Trophoblast cell (in vitro differentiated cells and primary cell): ENCODE results near the gene NPIPB12. TPM values are rescaled to one million over a fixed set of nuclear protein-coding genes. Genes with fewer than 3 reads are reported as not detected.
"Not testable (repeated sequence)": the region's sequence is repeated elsewhere in the genome, so short reads cannot be mapped to it uniquely, and the experiment has no call there.

Source experiments
- DNase-seq, 2 donors: peaks; one replicate each; pipeline ENCODE4 v3.0.0-alpha.2; 2016
- H2AFZ ChIP-seq: 2 replicates; pipeline ENCODE4 v1.6.1; 2013; ENCODE audit warnings: low read length, moderate library complexity, mild to moderate bottlenecking; ENCODE audit not compliant: insufficient read depth, poor library complexity
- H2AK5ac ChIP-seq: 2 replicates; pipeline ENCODE4 v1.6.1; 2013; ENCODE audit warnings: mild to moderate bottlenecking, low read length
- H2BK120ac ChIP-seq: 2 replicates; pipeline ENCODE4 v1.6.1; 2013; ENCODE audit warnings: low read length, mild to moderate bottlenecking, moderate library complexity; ENCODE audit not compliant: insufficient read depth, poor library complexity
- H2BK12ac ChIP-seq: 2 replicates; pipeline ENCODE4 v1.6.1; 2013; ENCODE audit warnings: mild to moderate bottlenecking, low read length, moderate library complexity
- H2BK5ac ChIP-seq: 2 replicates; pipeline ENCODE4 v1.6.1; 2013; ENCODE audit warnings: low read length, low read depth, moderate library complexity, mild to moderate bottlenecking; ENCODE audit not compliant: poor library complexity
- H3K14ac ChIP-seq: 2 replicates; pipeline ENCODE4 v1.6.1; 2013; ENCODE audit warnings: mild to moderate bottlenecking, low read length
- H3K18ac ChIP-seq: 2 replicates; pipeline ENCODE4 v1.6.1; 2013; ENCODE audit warnings: mild to moderate bottlenecking, low read length
- H3K23ac ChIP-seq: 2 replicates; pipeline ENCODE4 v1.6.1; 2013; ENCODE audit warnings: low read length
- H3K27ac ChIP-seq: 2 replicates; pipeline ENCODE4 v1.5.1; 2013; ENCODE audit warnings: low read depth, mild to moderate bottlenecking, inconsistent platforms, low read length, moderate library complexity
- H3K27me3 ChIP-seq: 2 replicates; pipeline ENCODE4 v1.6.1; 2013; ENCODE audit warnings: inconsistent platforms, mild to moderate bottlenecking, low read length, moderate library complexity; ENCODE audit not compliant: insufficient read depth
- H3K36me3 ChIP-seq, 2 experiments: 1 replicate in 1 of 2; 2 replicates in 1 of 2; pipeline ENCODE4 v1.6.1; 2013; ENCODE audit warnings: low read length in 2 of 2, mild to moderate bottlenecking in 2 of 2, moderate library complexity in 1 of 2; ENCODE audit not compliant: insufficient read depth in 2 of 2, control insufficient read depth in 1 of 2
- H3K4ac ChIP-seq: 2 replicates; pipeline ENCODE4 v1.6.1; 2013; ENCODE audit warnings: low read depth, mild to moderate bottlenecking, low read length, moderate library complexity
- H3K4me1 ChIP-seq, 2 experiments: 1 replicate in 1 of 2; 2 replicates in 1 of 2; pipeline ENCODE4 v1.6.1; 2013; ENCODE audit warnings: low read length in 2 of 2, mild to moderate bottlenecking in 2 of 2, moderate library complexity in 1 of 2; ENCODE audit not compliant: insufficient read depth in 2 of 2, control insufficient read depth in 1 of 2
- H3K4me2 ChIP-seq: 2 replicates; pipeline ENCODE4 v1.6.1; 2013; ENCODE audit warnings: inconsistent platforms, mild to moderate bottlenecking, low read length, moderate library complexity
- H3K4me3 ChIP-seq: 2 replicates; pipeline ENCODE4 v1.5.1; 2013; ENCODE audit warnings: mild to moderate bottlenecking, low read depth, low read length, inconsistent platforms
- H3K79me1 ChIP-seq: one replicate; pipeline ENCODE4 v1.6.1; 2013; ENCODE audit warnings: low read length
- H3K79me2 ChIP-seq: 2 replicates; pipeline ENCODE4 v1.6.1; 2013; ENCODE audit warnings: low read length, mild to moderate bottlenecking; ENCODE audit not compliant: control insufficient read depth, insufficient read depth, poor library complexity
- H3K9ac ChIP-seq: 2 replicates; pipeline ENCODE4 v1.6.1; 2013; ENCODE audit warnings: mild to moderate bottlenecking, low read length
- H3K9me3 ChIP-seq: 2 replicates; pipeline ENCODE4 v1.6.1; 2013; ENCODE audit warnings: low read depth, mild to moderate bottlenecking, control low read depth, inconsistent platforms, low read length; ENCODE audit not compliant: insufficient read depth
- H4K12ac ChIP-seq: 2 replicates; pipeline ENCODE4 v1.6.1; 2013; ENCODE audit warnings: low read depth, mild to moderate bottlenecking, low read length, moderate library complexity
- H4K8ac ChIP-seq: 2 replicates; pipeline ENCODE4 v1.6.1; 2013; ENCODE audit warnings: low read depth, mild to moderate bottlenecking, low read length, moderate library complexity
- H4K91ac ChIP-seq: one replicate; pipeline ENCODE4 v1.6.1; 2013; ENCODE audit warnings: low read depth, mild to moderate bottlenecking, low read length, moderate library complexity
- WGBS: extraction: QIAGEN DNeasy Blood & Tissue Kit; methylation state at CpG from one replicate; pipeline ENCODE4 v1.1.7; 2013; ENCODE audit warnings: missing lambda C conversion rate; ENCODE audit not compliant: insufficient read length, insufficient coverage; ENCODE audit errors: extremely low coverage; 5-methylcytosine and 5-hydroxymethylcytosine counted together
- polyA plus RNA-seq: library from polyadenylated mRNA; stranded (reverse); fragments of 200-250 nt; gene quantifications from 2 replicates; pipeline ENCODE4 v1.2.3, GENCODE V29; 2013

NPIPB12 gene
- 23.1 TPM in 2 replicates for polyA plus RNA-seq

GRCh38 chr16:29506308-29506707 is at the start of gene NPIPB12:
Gene NPIPB12 (minus strand): TSS chr16:29506408.
- H3K9ac ChIP-seq, H3K79me1 ChIP-seq, H3K27me3 ChIP-seq, H3K4me2 ChIP-seq, H3K79me2 ChIP-seq, H3K4me1 ChIP-seq, H2BK5ac ChIP-seq, H3K36me3 ChIP-seq, DNase-seq, H3K4me3 ChIP-seq, H4K12ac ChIP-seq, H3K9me3 ChIP-seq, H3K27ac ChIP-seq, H2BK12ac ChIP-seq, H4K91ac ChIP-seq, H2AFZ ChIP-seq, H2AK5ac ChIP-seq, H4K8ac ChIP-seq, H3K23ac ChIP-seq, H3K14ac ChIP-seq, H2BK120ac ChIP-seq, H3K4ac ChIP-seq, H3K18ac ChIP-seq: not testable (repeated sequence)
- no CpG with 5 or more reads among the region's 6 CpGs for WGBS

GRCh38 chr16:29521520-29521919 is 15.3 kb upstream of the NPIPB12 start:
- H3K79me2 ChIP-seq, H2AK5ac ChIP-seq, H3K18ac ChIP-seq: not testable (repeated sequence)

GRCh38 chr16:29482276-29482675 is 23.9 kb downstream of the NPIPB12 start:
- H4K12ac ChIP-seq, H3K9ac ChIP-seq, H2BK120ac ChIP-seq, H2BK12ac ChIP-seq, H3K4ac ChIP-seq, H3K4me2 ChIP-seq, H3K18ac ChIP-seq, H3K23ac ChIP-seq, H4K91ac ChIP-seq, H3K27me3 ChIP-seq, H3K36me3 ChIP-seq, H3K79me2 ChIP-seq, H3K14ac ChIP-seq, H2BK5ac ChIP-seq, DNase-seq, H3K4me3 ChIP-seq, H2AK5ac ChIP-seq, H3K79me1 ChIP-seq, H3K4me1 ChIP-seq, H3K9me3 ChIP-seq, H4K8ac ChIP-seq, H2AFZ ChIP-seq, H3K27ac ChIP-seq: not testable (repeated sequence)
- WGBS, result no CpG with 5 or more reads among the region's 12 CpGs

More at GRCh38 chr16:29521520-29521919, 15.3 kb upstream of the NPIPB12 start:
- H3K27me3 ChIP-seq, H3K4me1 ChIP-seq, H3K23ac ChIP-seq, H3K4ac ChIP-seq, H3K4me3 ChIP-seq, H3K36me3 ChIP-seq, H2AFZ ChIP-seq, H4K8ac ChIP-seq, H3K27ac ChIP-seq, H2BK5ac ChIP-seq, H3K9me3 ChIP-seq, H3K4me2 ChIP-seq, H4K12ac ChIP-seq, H4K91ac ChIP-seq, DNase-seq, H2BK120ac ChIP-seq, H2BK12ac ChIP-seq, H3K14ac ChIP-seq, H3K79me1 ChIP-seq, H3K9ac ChIP-seq: not testable (repeated sequence)
- no CpG with 5 or more reads among the region's 5 CpGs for WGBS

GRCh38 chr16:29472065-29472464 is 34.1 kb downstream of the NPIPB12 start:
- no CpG with 5 or more reads among the region's 4 CpGs for WGBS

More at GRCh38 chr16:29472065-29472464, 34.1 kb downstream of the NPIPB12 start:
- not testable (repeated sequence) for H2BK12ac ChIP-seq, H3K4me3 ChIP-seq, H2BK120ac ChIP-seq, H3K14ac ChIP-seq, H3K36me3 ChIP-seq, H3K27ac ChIP-seq, H3K9ac ChIP-seq, H4K12ac ChIP-seq, H2BK5ac ChIP-seq, H4K91ac ChIP-seq, H3K4ac ChIP-seq, H3K4me1 ChIP-seq, H4K8ac ChIP-seq, H3K23ac ChIP-seq, H3K79me1 ChIP-seq, H2AK5ac ChIP-seq, H3K79me2 ChIP-seq, H3K18ac ChIP-seq, H2AFZ ChIP-seq, H3K27me3 ChIP-seq, H3K4me2 ChIP-seq, DNase-seq, H3K9me3 ChIP-seq
